Neural cell (in vitro differentiated cells): ENCODE data around the gene NCKAP5. TPM values are rescaled to one million over a fixed set of nuclear protein-coding genes. Genes with fewer than 3 reads are reported as not detected.

Experiments used
- H2AFZ ChIP-seq: fragments of 200-600, 300-800 bp; sonication (generic), shearing (Covaris generic); 2 replicates; pipeline ENCODE4 v1.6.0; 2014; ENCODE audit warnings: low read depth, mild to moderate bottlenecking, antibody characterized with exemption, low read length, moderate library complexity
- H3F3A ChIP-seq: fragments of 200-600 bp; shearing (Covaris generic); 2 replicates; pipeline ENCODE4 v1.6.1; 2016; ENCODE audit warnings: mild to moderate bottlenecking, moderate library complexity, mixed read lengths, antibody characterized with exemption, low read length; ENCODE audit not compliant: insufficient read depth, poor library complexity, severe bottlenecking
- H3K27ac ChIP-seq: fragments of 200-600, 300-800 bp; sonication (generic), shearing (Covaris generic); 2 replicates; pipeline ENCODE4 v1.5.1; 2014; ENCODE audit warnings: mild to moderate bottlenecking, low read length, moderate library complexity
- H3K27me3 ChIP-seq: fragments of 300-800, 200-600 bp; sonication (generic), shearing (Covaris generic); 2 replicates; pipeline ENCODE4 v1.6.0; 2014; ENCODE audit warnings: mild to moderate bottlenecking, low read depth, low read length, moderate library complexity; ENCODE audit not compliant: insufficient read depth
- H3K36me3 ChIP-seq: fragments of 300-800, 200-600 bp; sonication (generic), shearing (Covaris generic); 2 replicates; pipeline ENCODE4 v1.5.1; 2014; ENCODE audit warnings: mild to moderate bottlenecking, antibody characterized with exemption, low read length, moderate library complexity; ENCODE audit not compliant: insufficient read depth
- H3K4me2 ChIP-seq: fragments of 300-800, 200-600 bp; sonication (generic), shearing (Covaris generic); 2 replicates; pipeline ENCODE4 v1.6.0; 2014; ENCODE audit warnings: mild to moderate bottlenecking, low read length
- H3K4me3 ChIP-seq: fragments of 300-800, 200-600 bp; sonication (generic), shearing (Covaris generic); 2 replicates; pipeline ENCODE4 v1.5.1; 2014; ENCODE audit warnings: mild to moderate bottlenecking, low read length, moderate library complexity
- H3K79me2 ChIP-seq: fragments of 200-600 bp; shearing (Covaris generic); replicated peaks from 2 replicates; pipeline ENCODE4 v1.6.0; 2014; ENCODE audit warnings: mild to moderate bottlenecking, low read length, moderate library complexity; ENCODE audit not compliant: insufficient read depth
- H3K9ac ChIP-seq: fragments of 300-800, 200-600 bp; sonication (generic), shearing (Covaris generic); 2 replicates; pipeline ENCODE4 v1.6.1; 2016; ENCODE audit warnings: mild to moderate bottlenecking, low read length, mixed read lengths
- H3K9me2 ChIP-seq: fragments of 200-600 bp; shearing (Covaris generic); 2 replicates; pipeline ENCODE4 v1.6.1; 2016; ENCODE audit warnings: mild to moderate bottlenecking, low read length, mixed read lengths; ENCODE audit not compliant: insufficient read depth
- H3K9me3 ChIP-seq: fragments of 200-600, 300-800 bp; sonication (generic), shearing (Covaris generic); 2 replicates; pipeline ENCODE4 v1.6.1; 2016; ENCODE audit warnings: mild to moderate bottlenecking, mixed run types, low read length, moderate library complexity, mixed read lengths
- H4K20me1 ChIP-seq: fragments of 200-600 bp; shearing (Covaris generic); 2 replicates; pipeline ENCODE4 v1.6.1; 2016; ENCODE audit warnings: mild to moderate bottlenecking, mixed run types; ENCODE audit not compliant: insufficient read depth
- EP300 ChIP-seq: fragments of 450-650 bp; conservative IDR thresholded peaks from 2 replicates; pipeline ENCODE4 v1.6.1; 2014; ENCODE audit warnings: antibody characterized with exemption, mild to moderate bottlenecking, moderate library complexity; ENCODE audit not compliant: poor library complexity, severe bottlenecking
- EZH2 ChIP-seq: fragments of 200-600, 300-800 bp; shearing (Covaris generic), sonication (generic); IDR thresholded peaks from 2 replicates; pipeline ENCODE4 v1.6.1; 2014; ENCODE audit warnings: antibody characterized with exemption, low read length, borderline replicate concordance, mild to moderate bottlenecking; ENCODE audit not compliant: insufficient read depth, poor library complexity, severe bottlenecking
- MXI1 ChIP-seq: fragments of 450-650 bp; conservative IDR thresholded peaks from 2 replicates; pipeline ENCODE4 v1.6.1; 2014; ENCODE audit warnings: antibody characterized with exemption, mild to moderate bottlenecking; ENCODE audit not compliant: poor library complexity, severe bottlenecking
- POLR2AphosphoS5 ChIP-seq: IDR thresholded peaks from 2 replicates; pipeline ENCODE4 v1.6.1; 2012
- RAD21 ChIP-seq: fragments of 450-650 bp; conservative IDR thresholded peaks from 2 replicates; pipeline ENCODE4 v1.6.1; 2014; ENCODE audit warnings: antibody characterized with exemption, mild to moderate bottlenecking, moderate library complexity
- SMC3 ChIP-seq: fragments of 450-650 bp; conservative IDR thresholded peaks from 2 replicates; pipeline ENCODE4 v1.6.1; 2014; ENCODE audit warnings: antibody characterized with exemption, mild to moderate bottlenecking, moderate library complexity; ENCODE audit not compliant: poor library complexity
- TAF1 ChIP-seq: IDR thresholded peaks from 2 replicates; pipeline ENCODE4 v1.6.1; 2012; ENCODE audit warnings: low read depth
- polyA plus RNA-seq: library from polyadenylated mRNA; depleted of rRNA; stranded (reverse); fragments of >200 nt; gene quantifications from 2 replicates; pipeline ENCODE4 v1.2.3, GENCODE V29; 2014
- TF ChIP-seq, protein P1 (sequence below): IDR thresholded peaks from 2 replicates; pipeline ENCODE4 v1.6.1; 2012; ENCODE audit warnings: borderline replicate concordance
- TF ChIP-seq, protein P2 (sequence below): fragments of 450-650 bp; IDR thresholded peaks from 2 replicates; pipeline ENCODE4 v1.5.1; 2014; ENCODE audit warnings: antibody characterized with exemption, mild to moderate bottlenecking, moderate library complexity; ENCODE audit not compliant: poor library complexity, severe bottlenecking

The NCKAP5 gene
- polyA plus RNA-seq, 1 donor from 2014 or later, result 2.4 TPM

DNA sequence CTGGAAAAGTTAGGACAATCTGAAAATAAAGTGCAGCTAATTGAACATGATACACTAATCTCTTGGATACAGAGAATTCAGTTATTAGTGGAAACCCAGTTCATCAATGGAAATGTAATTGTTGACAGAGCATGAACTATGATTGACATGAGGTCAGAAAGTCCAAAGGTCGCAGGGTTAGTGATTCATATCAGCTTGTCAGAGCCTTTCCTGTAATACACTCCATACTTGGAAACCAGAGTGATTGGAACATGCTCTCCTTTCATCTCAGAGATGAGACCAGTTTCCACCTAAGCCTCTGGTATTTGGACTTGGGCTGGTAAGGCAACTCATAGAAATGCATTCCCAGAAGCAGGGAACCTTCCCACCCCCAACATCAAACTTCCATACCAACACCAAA lies 8.5 kb upstream of the NCKAP5 start:
- Histone ChIP-seq H3K36me3 (no peaks in the 10 kb centered on the region), H2AFZ (no peak overlapping the region), H3K27me3 (no peaks in the 10 kb centered on the region), H4K20me1 (no peaks in the 10 kb centered on the region), H3K4me2 (no peak overlapping the region), H3K27ac (no peak overlapping the region), H3K79me2 (no peaks in the 10 kb centered on the region), H3F3A (no peaks in the 10 kb centered on the region), H3K9me2 (no peaks in the 10 kb centered on the region), H3K9me3 (no peaks in the 10 kb centered on the region), H3K9ac (no peak overlapping the region), H3K4me3 (no peak overlapping the region)
- TF ChIP-seq EP300, result no peak
- TF ChIP-seq POLR2AphosphoS5, result no peak
- TF ChIP-seq MXI1, result no peak
- TF ChIP-seq, protein P1, sequence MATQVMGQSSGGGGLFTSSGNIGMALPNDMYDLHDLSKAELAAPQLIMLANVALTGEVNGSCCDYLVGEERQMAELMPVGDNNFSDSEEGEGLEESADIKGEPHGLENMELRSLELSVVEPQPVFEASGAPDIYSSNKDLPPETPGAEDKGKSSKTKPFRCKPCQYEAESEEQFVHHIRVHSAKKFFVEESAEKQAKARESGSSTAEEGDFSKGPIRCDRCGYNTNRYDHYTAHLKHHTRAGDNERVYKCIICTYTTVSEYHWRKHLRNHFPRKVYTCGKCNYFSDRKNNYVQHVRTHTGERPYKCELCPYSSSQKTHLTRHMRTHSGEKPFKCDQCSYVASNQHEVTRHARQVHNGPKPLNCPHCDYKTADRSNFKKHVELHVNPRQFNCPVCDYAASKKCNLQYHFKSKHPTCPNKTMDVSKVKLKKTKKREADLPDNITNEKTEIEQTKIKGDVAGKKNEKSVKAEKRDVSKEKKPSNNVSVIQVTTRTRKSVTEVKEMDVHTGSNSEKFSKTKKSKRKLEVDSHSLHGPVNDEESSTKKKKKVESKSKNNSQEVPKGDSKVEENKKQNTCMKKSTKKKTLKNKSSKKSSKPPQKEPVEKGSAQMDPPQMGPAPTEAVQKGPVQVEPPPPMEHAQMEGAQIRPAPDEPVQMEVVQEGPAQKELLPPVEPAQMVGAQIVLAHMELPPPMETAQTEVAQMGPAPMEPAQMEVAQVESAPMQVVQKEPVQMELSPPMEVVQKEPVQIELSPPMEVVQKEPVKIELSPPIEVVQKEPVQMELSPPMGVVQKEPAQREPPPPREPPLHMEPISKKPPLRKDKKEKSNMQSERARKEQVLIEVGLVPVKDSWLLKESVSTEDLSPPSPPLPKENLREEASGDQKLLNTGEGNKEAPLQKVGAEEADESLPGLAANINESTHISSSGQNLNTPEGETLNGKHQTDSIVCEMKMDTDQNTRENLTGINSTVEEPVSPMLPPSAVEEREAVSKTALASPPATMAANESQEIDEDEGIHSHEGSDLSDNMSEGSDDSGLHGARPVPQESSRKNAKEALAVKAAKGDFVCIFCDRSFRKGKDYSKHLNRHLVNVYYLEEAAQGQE, result no peak
- TF ChIP-seq SMC3, result no peak
- TF ChIP-seq, protein P2, sequence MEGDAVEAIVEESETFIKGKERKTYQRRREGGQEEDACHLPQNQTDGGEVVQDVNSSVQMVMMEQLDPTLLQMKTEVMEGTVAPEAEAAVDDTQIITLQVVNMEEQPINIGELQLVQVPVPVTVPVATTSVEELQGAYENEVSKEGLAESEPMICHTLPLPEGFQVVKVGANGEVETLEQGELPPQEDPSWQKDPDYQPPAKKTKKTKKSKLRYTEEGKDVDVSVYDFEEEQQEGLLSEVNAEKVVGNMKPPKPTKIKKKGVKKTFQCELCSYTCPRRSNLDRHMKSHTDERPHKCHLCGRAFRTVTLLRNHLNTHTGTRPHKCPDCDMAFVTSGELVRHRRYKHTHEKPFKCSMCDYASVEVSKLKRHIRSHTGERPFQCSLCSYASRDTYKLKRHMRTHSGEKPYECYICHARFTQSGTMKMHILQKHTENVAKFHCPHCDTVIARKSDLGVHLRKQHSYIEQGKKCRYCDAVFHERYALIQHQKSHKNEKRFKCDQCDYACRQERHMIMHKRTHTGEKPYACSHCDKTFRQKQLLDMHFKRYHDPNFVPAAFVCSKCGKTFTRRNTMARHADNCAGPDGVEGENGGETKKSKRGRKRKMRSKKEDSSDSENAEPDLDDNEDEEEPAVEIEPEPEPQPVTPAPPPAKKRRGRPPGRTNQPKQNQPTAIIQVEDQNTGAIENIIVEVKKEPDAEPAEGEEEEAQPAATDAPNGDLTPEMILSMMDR, result no peak
- TF ChIP-seq RAD21, result no peak
- TF ChIP-seq EZH2, result no peak
- no peak for TF ChIP-seq TAF1

DNA sequence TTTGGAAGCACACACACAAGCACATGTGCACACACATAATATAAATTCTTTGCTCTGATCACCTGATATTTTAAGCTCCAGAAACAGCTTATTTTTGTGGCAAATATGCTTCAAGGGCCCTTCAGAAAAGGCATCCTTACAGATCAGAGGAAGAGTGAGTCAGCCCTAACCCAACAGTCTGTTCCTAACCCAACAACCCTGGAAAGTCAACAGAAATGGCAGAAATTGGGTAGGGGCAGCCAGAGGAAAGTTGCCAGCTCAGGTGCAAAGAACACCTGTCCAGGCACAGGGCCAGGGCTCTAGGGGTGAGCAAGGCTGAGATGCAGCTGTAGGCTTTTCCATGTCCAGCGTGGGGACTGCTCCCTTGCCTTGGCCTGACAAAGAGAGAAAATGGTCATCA lies 6.4 kb upstream of the NCKAP5 start:
- H3K27me3 ChIP-seq, result no peaks in the 10 kb centered on the region
- no peak overlapping the region for H2AFZ ChIP-seq
- H3K9ac ChIP-seq, result no peak overlapping the region
- no peaks in the 10 kb centered on the region for H4K20me1 ChIP-seq
- TF ChIP-seq EZH2, result no peak
- no peaks in the 10 kb centered on the region for H3K79me2 ChIP-seq
- H3K9me3 ChIP-seq, result no peaks in the 10 kb centered on the region
- H3K4me2 ChIP-seq, result no peak overlapping the region
- no peak overlapping the region for H3K4me3 ChIP-seq
- no peaks in the 10 kb centered on the region for H3F3A ChIP-seq
- H3K27ac ChIP-seq, result no peak overlapping the region
- H3K36me3 ChIP-seq, result no peaks in the 10 kb centered on the region
- no peaks in the 10 kb centered on the region for H3K9me2 ChIP-seq

DNA sequence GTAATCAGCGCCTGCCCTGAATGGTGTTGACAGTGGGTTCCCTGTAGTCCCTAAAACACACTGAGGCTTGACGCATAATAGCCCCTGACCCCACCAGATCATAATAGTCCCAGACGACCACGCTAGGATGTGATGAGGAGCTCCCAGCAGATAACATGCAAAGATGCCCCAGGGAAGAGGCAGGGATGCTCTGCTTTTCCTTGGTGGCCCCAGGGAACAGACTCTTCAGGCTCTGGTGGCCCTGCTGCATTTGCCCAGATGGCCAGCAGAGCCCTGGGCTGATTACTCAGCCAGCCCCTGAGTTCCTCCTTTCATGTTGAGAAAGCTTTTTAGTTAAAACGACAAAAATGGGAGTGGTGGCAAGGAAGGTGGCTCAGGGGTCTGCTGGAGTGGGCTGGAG lies 5.9 kb upstream of the NCKAP5 start:
- Histone ChIP-seq H3K79me2 (no peaks in the 10 kb centered on the region), H3K9me3 (no peaks in the 10 kb centered on the region), H2AFZ (no peak overlapping the region), H3K27me3 (no peaks in the 10 kb centered on the region), H3K4me2 (no peak overlapping the region), H3K9me2 (no peaks in the 10 kb centered on the region), H3F3A (no peaks in the 10 kb centered on the region), H3K4me3 (no peak overlapping the region), H3K9ac (no peak overlapping the region), H3K36me3 (no peaks in the 10 kb centered on the region), H4K20me1 (no peaks in the 10 kb centered on the region), H3K27ac (no peak overlapping the region)
- TF ChIP-seq, protein P2, result no peak
- TF ChIP-seq EZH2 (no peak), POLR2AphosphoS5 (no peak), SMC3 (no peak), TAF1 (no peak), MXI1 (no peak), RAD21 (no peak), EP300 (no peak)
- TF ChIP-seq, protein P1, result no peak
